Brain microvascular endothelial cell (primary cell): Measurements from ENCODE around the gene LRRC4C.
"Not testable (repeated sequence)": the region's sequence is repeated elsewhere in the genome, so short reads cannot be mapped to it uniquely, and the experiment has no call there.

ENCODE experiments used
- DNase-seq: peaks from one replicate; pipeline ENCODE4 v3.0.0-alpha.2; 2020
- H3K27ac ChIP-seq: fragments of 250-450 bp; sonication (Bioruptor Pico); 2 replicates; pipeline ENCODE4 v1.5.1; 2020; ENCODE audit warnings: mild to moderate bottlenecking, moderate library complexity
- H3K27me3 ChIP-seq: fragments of 250-450 bp; sonication (Bioruptor Pico); replicated peaks from 2 replicates; pipeline ENCODE4 v1.5.1; 2020; ENCODE audit warnings: mild to moderate bottlenecking
- H3K36me3 ChIP-seq: fragments of 250-450 bp; sonication (Bioruptor Pico); replicated peaks from 2 replicates; pipeline ENCODE4 v1.5.1; 2020; ENCODE audit warnings: mild to moderate bottlenecking
- H3K4me3 ChIP-seq: 2 replicates; pipeline ENCODE4 v1.5.1; 2011; ENCODE audit warnings: low read depth, mild to moderate bottlenecking, control low read depth, low read length, moderate library complexity
- in situ Hi-C: cut with HindIII; loops from 2 replicates; pipeline ENCODE4 v1.10.0; 2017; ENCODE audit warnings: low sequenced_read_pairs, low pct_ligation_motif_present
- TF ChIP-seq, protein P1 (sequence below): IDR thresholded peaks from 2 replicates; pipeline ENCODE4 v1.5.1; 2011; ENCODE audit warnings: low read depth, mild to moderate bottlenecking, moderate library complexity, low read length, control low read depth, inconsistent platforms; ENCODE audit errors: missing control alignments

Gene LRRC4C

DNA sequence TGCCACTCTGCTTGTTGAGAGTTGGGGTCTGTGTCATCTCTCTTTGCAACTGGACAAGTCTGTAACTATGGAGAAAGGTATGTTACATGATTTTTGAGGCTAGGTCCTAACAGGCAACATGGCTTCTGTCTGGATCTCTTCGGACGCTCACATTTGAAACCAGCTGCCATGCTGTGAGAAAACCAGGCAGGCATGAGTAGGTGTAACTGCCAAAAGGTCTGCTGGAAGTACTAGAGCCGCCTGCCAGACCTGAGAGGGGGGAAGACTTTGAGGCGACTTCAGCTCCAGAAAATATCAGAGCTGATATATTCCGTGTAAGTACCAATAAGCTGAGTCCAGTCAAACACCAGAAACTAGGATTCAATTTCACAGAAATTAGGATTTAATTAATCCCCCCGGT is 579.5 kb downstream of the LRRC4C start:
- TF ChIP-seq, protein P1, sequence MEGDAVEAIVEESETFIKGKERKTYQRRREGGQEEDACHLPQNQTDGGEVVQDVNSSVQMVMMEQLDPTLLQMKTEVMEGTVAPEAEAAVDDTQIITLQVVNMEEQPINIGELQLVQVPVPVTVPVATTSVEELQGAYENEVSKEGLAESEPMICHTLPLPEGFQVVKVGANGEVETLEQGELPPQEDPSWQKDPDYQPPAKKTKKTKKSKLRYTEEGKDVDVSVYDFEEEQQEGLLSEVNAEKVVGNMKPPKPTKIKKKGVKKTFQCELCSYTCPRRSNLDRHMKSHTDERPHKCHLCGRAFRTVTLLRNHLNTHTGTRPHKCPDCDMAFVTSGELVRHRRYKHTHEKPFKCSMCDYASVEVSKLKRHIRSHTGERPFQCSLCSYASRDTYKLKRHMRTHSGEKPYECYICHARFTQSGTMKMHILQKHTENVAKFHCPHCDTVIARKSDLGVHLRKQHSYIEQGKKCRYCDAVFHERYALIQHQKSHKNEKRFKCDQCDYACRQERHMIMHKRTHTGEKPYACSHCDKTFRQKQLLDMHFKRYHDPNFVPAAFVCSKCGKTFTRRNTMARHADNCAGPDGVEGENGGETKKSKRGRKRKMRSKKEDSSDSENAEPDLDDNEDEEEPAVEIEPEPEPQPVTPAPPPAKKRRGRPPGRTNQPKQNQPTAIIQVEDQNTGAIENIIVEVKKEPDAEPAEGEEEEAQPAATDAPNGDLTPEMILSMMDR: no peak
- H3K4me3 ChIP-seq: no peak overlapping the region
- DNase-seq: no peak
- in situ Hi-C loops: no loop called here
- no peaks in the 10 kb centered on the region for H3K27me3 ChIP-seq
- H3K36me3 ChIP-seq: no peaks in the 10 kb centered on the region
- no peak overlapping the region for H3K27ac ChIP-seq

DNA sequence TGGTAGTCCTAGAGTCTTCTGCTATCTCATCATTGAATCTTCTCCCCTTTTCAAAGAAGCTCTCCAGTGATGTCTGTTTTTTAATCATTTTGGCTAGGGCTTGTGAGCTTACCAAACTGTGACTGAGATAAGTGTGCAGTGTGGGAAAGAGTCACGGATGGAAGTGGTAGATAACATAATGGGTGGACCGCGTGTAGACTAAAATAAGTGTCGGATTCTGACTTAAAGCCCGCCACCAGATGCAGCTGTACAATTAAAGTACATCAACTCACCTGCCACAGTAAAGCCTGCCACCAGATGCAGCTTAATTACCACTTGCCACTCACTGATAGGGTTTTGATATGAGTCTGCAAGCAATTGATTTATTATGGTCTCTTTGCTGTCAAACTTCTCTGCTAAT is 581.5 kb downstream of the LRRC4C start:
- DNase-seq: no peak
- no peaks in the 10 kb centered on the region for H3K27me3 ChIP-seq
- no peak overlapping the region for H3K27ac ChIP-seq
- in situ Hi-C loops: no loop called here
- no peak overlapping the region for H3K4me3 ChIP-seq
- H3K36me3 ChIP-seq: no peaks in the 10 kb centered on the region
- TF ChIP-seq, protein P1: no peak

DNA sequence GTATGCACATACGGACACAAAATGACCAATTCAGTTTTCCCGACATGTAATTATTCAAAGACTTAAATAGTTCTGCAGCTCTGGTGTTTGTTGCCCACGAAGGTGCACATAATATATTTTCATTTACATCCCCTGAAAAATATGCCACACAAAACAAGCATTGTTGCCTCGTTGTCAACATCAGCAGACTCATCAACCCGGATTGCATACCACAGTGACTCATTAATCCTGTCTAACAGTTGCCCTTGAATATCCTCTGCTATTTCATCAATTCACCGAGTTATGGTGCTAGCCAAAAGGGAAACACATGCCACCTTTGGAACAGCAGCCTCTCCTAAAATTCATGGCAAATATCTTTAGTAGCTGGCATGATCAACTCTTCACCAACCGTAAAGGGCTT is 582.2 kb downstream of the LRRC4C start:
- no peak overlapping the region for H3K4me3 ChIP-seq
- no peak for DNase-seq
- H3K36me3 ChIP-seq: no peaks in the 10 kb centered on the region
- in situ Hi-C loops: no loop called here
- TF ChIP-seq, protein P1: no peak
- no peak overlapping the region for H3K27ac ChIP-seq
- H3K27me3 ChIP-seq: no peaks in the 10 kb centered on the region

DNA sequence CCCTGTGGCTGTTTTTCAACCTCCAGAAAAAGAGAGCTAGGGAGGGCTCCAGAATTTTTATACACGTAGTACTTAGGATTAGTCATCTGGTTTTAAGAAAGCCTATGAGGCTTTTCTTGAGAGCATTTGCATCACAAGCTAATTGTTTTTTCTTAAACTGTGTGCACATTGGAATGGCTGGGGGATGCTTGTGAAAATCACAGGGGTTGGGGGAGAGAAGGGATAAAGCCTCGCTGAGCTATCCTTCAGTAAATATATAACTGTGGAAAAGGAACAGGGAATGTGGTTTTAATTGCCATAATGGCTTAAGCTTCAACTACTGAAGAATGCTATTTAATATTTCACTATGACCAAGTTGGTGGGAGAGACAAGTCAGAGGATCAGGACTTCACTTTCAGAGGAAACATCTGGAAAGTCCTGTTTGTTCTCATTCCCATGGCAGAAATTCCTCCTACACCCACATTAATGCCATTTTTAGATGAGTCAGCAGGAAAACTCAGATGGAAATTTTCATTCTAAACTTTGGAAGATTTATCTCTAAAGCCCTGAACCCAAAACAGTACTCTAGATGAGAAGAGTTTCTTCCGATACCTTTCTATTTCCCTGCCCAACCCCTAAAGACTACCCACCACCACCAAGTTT is 591.3 kb downstream of the LRRC4C start:
- in situ Hi-C loops: no loop called here
- TF ChIP-seq, protein P1: no peak

DNA sequence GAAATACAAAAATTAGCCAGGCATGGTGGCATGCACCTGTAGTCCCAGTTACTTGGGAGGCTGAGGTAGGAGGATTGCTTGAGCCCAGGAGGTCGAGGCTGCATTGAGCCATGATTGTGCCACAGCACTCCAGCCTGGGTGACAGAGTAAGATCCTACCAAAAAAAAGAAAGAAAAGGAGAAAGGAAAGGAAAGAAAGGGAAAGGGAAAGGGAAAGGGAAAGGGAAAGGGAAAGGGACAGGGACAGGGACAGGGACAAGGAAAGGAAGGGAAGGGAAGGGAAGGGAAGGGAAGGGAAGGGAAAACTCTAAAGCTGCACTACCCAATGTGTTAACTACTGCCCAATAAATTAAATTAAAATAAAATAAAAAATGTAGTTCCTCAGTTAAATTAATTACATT is 601.7 kb downstream of the LRRC4C start:
- DNase-seq, H3K27ac ChIP-seq, H3K4me3 ChIP-seq, in situ Hi-C loops, H3K36me3 ChIP-seq, H3K27me3 ChIP-seq: not testable (repeated sequence)

More for the DNA sequence above, 591.3 kb downstream of the LRRC4C start:
- Histone ChIP-seq H3K4me3 (no peak overlapping the region), H3K36me3 (no peaks in the 10 kb centered on the region), H3K27ac (no peak overlapping the region), H3K27me3 (no peaks in the 10 kb centered on the region)
- no peak for DNase-seq

DNA sequence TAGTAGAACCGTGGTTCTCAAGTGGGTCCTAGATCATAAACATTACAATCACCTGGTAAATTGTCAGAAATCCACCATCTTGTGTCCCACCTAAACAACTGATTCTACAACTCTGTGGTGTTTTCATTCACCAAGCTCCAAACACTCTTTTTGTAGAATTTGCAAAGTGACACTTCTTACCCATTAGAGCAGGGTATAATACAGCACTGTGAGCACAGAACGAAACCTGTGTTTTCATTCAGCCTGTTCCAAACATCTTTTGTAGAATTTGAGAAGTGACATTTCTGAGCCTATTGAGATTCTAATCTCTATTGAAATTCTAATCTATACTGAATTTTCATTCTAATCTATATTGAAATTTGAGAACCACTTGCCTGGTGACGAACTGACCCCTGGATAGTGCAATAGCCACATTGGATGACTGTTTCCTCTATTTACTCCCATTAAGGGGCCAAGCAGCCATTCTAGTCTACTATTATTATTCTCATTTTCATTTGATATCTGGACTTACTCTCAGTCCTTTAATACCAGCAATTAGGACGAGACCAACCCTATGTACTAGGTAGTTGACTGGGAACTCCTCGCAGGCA is 616.6 kb downstream of the LRRC4C start:
- Histone ChIP-seq H3K4me3 (no peak overlapping the region), H3K27me3 (no peaks in the 10 kb centered on the region), H3K27ac (no peak overlapping the region), H3K36me3 (no peaks in the 10 kb centered on the region)
- TF ChIP-seq, protein P1: no peak
- in situ Hi-C loops: no loop called here
- DNase-seq: no peak
